HepG2 (cell line): Measurements from ENCODE around the gene FSIP1. TPM values are rescaled to one million over a fixed set of nuclear protein-coding genes. Genes with fewer than 3 reads are reported as not detected.

ENCODE experiments used
- ATAC-seq: fragments of 200-7000 bp; cut with Tn5 transposase; 3 replicates; pipeline ENCODE4 v1.9.1; 2020; ENCODE audit warnings: mild to moderate bottlenecking, moderate library complexity
- BruUV-seq: library from RNA; stranded (reverse); fragments of 400-500 nt; replicated peaks from 2 replicates; lab custom pipeline; 2021; lab: Mats Ljungman, UMichigan
- CTCF ChIA-PET: fragments of 300-600 bp; formaldehyde crosslinking; extraction: SDS; loops from one replicate; lab custom pipeline; 2021; ENCODE audit warnings: low total read pairs, inconsistent platforms, low intra/inter-chr PET ratio; lab: Yijun Ruan, JAX
- POLR2A ChIA-PET: fragments of 350-600 bp; sonication (Branson Sonifier 250); formaldehyde crosslinking; loops from one replicate; lab custom pipeline; 2020; ENCODE audit warnings: antibody characterized with exemption, inconsistent platforms; lab: Yijun Ruan, JAX
- DNase-seq: peaks from one replicate; pipeline ENCODE4 v3.0.0-alpha.2; 2015; ENCODE audit warnings: low spot score
- FAIRE-seq: peaks from 3 replicates; lab custom pipeline; 2011; peaks lifted over from hg19 to GRCh38; lab: Jason Lieb, UNC
- H2AFZ ChIP-seq: one replicate; pipeline ENCODE4 v1.6.1; 2011; ENCODE audit warnings: low read length, inconsistent platforms
- H3K27ac ChIP-seq: fragments of 300-600 bp; 3 replicates; pipeline ENCODE4 v1.8.0; 2011; ENCODE audit warnings: mixed run types, mild to moderate bottlenecking, mixed read lengths, low read length, inconsistent platforms; ENCODE audit not compliant: insufficient read depth; ENCODE audit errors: extremely low read length
- H3K27me3 ChIP-seq, 2 experiments: fragments of 200-600 bp in 1 of 2; 2 replicates in 1 of 2; 3 replicates in 1 of 2; pipeline versions ENCODE4 v1.6.0 to v1.8.0; 2011; ENCODE audit warnings: low read length in 2 of 2, mild to moderate bottlenecking in 2 of 2, moderate library complexity in 2 of 2, inconsistent platforms in 1 of 2; ENCODE audit not compliant: insufficient read depth in 2 of 2, control insufficient read depth in 1 of 2
- H3K36me3 ChIP-seq, 2 experiments: fragments of 200-600 bp in 1 of 2; replicated peaks in 1 of 2; 2 replicates in 1 of 2; 3 replicates in 1 of 2; pipeline versions ENCODE4 v1.5.1 to v1.8.0; 2011; ENCODE audit warnings: low read length in 2 of 2, inconsistent platforms in 1 of 2; ENCODE audit not compliant: insufficient read depth in 2 of 2, control insufficient read depth in 1 of 2
- H3K4me1 ChIP-seq: 2 replicates; pipeline ENCODE4 v1.5.1; 2012; ENCODE audit warnings: low read length, inconsistent platforms; ENCODE audit not compliant: insufficient read depth
- H3K4me2 ChIP-seq: 2 replicates; pipeline ENCODE4 v1.6.0; 2011; ENCODE audit warnings: low read depth, low read length, inconsistent platforms
- H3K4me3 ChIP-seq, 3 experiments: fragments of 200-600 bp in 1 of 3; sonication (generic), shearing (Covaris generic) in 1 of 3; replicated peaks in 1 of 3; 2 replicates each; pipeline ENCODE4 v1.5.1; 2011 to 2016; ENCODE audit warnings: low read length in 3 of 3, inconsistent platforms in 2 of 3, low read depth in 2 of 3, mild to moderate bottlenecking in 2 of 3, control low read depth in 1 of 3, mixed read lengths in 1 of 3; ENCODE audit not compliant: insufficient read depth in 1 of 3
- H3K79me2 ChIP-seq: one replicate; pipeline ENCODE4 v1.6.1; 2011; ENCODE audit warnings: low read length, inconsistent platforms; ENCODE audit not compliant: insufficient read depth
- H3K9ac ChIP-seq: 2 replicates; pipeline ENCODE4 v1.6.0; 2011; ENCODE audit warnings: mild to moderate bottlenecking, low read depth, low read length, inconsistent platforms; ENCODE audit not compliant: insufficient read depth
- H3K9me3 ChIP-seq: 2 replicates; pipeline ENCODE4 v1.5.1; 2012; ENCODE audit warnings: mild to moderate bottlenecking, low read length
- H4K20me1 ChIP-seq: 2 replicates; pipeline ENCODE4 v1.6.0; 2011; ENCODE audit warnings: inconsistent platforms, mild to moderate bottlenecking, low read length, moderate library complexity; ENCODE audit not compliant: insufficient read depth
- MIER3 ChIP-seq: IDR thresholded peaks from 2 replicates; pipeline ENCODE4 v1.6.1; 2016; ENCODE audit warnings: missing compliant biosample characterization, borderline replicate concordance
- NFE2L2 ChIP-seq: fragments of 150-350 bp; IDR thresholded peaks from 2 replicates; pipeline ENCODE4 v1.6.1; 2014; ENCODE audit warnings: low read length
- RXRB ChIP-seq: IDR thresholded peaks from 2 replicates; pipeline ENCODE4 v1.6.1; 2016; ENCODE audit warnings: borderline replicate concordance, missing genetic modification reagents, missing compliant biosample characterization
- SRY ChIP-seq: sonication (generic); formaldehyde crosslinking; IDR thresholded peaks from 2 replicates; pipeline ENCODE4 v1.8.0; 2022; ENCODE audit warnings: mild to moderate bottlenecking, missing genetic modification reagents
- ZNF383 ChIP-seq: sonication (generic); formaldehyde crosslinking; IDR thresholded peaks from 2 replicates; pipeline ENCODE4 v1.4.0; 2020; ENCODE audit warnings: missing genetic modification reagents, mild to moderate bottlenecking, borderline replicate concordance
- ZNF407 ChIP-seq: sonication (generic); formaldehyde crosslinking; IDR thresholded peaks from one replicate; pipeline ENCODE4 v1.5.1; 2020; ENCODE audit warnings: mild to moderate bottlenecking, missing genetic modification reagents; ENCODE audit errors: not compliant biosample characterization
- WGBS: methylation state at CpG from one replicate; pipeline ENCODE4 v1.1.6; 2017; ENCODE audit warnings: low lambda C conversion rate; 5-methylcytosine and 5-hydroxymethylcytosine counted together
- in situ Hi-C: cut with HindIII; loops from 2 replicates; pipeline ENCODE4 v1.10.0; 2017; ENCODE audit warnings: low pct_unique_long_range_greater_than_20kb; ENCODE audit not compliant: extremely low pct_ligation_motif_present
- intact Hi-C: fragments of 100-400 bp; cut with micrococcal nuclease; formaldehyde crosslinking; loops from one replicate; pipeline ENCODE4 v1.10.0; 2022; ENCODE audit not compliant: unreplicated experiment
- polyA plus RNA-seq, 8 experiments: library from polyadenylated mRNA; depleted of rRNA in 3 of 8; stranded (reverse) in 7 of 8; unstranded in 1 of 8; fragments of >200 nt; fragmentation: Illumina TruSeq in 4 of 8; extraction: Trizol in 4 of 8; gene quantifications; 2 replicates each; pipeline versions ENCODE4 v1.2.1 to v1.2.3, GENCODE V29; 2011 to 2016; ENCODE audit warnings: low read depth in 4 of 8, missing spikeins in 1 of 8, mixed read lengths in 1 of 8; ENCODE audit not compliant: insufficient read depth in 1 of 8
- total RNA-seq, 5 experiments: library from RNA; depleted of rRNA; stranded (reverse); fragments of >200 nt; fragmentation: Illumina TruSeq; extraction: Trizol; gene quantifications; 2 replicates each; pipeline ENCODE4 v1.2.3, GENCODE V29; 2016; ENCODE audit warnings: low read depth in 1 of 5
- TF ChIP-seq, protein P1 (sequence below): sonication (generic); formaldehyde crosslinking; IDR thresholded peaks from 2 replicates; pipeline ENCODE4 v1.5.1; 2020; ENCODE audit warnings: mild to moderate bottlenecking, missing genetic modification reagents, moderate library complexity
- TF ChIP-seq, protein P2 (sequence below): sonication (generic); formaldehyde crosslinking; IDR thresholded peaks from 2 replicates; pipeline ENCODE4; 2020; ENCODE audit warnings: missing genetic modification reagents, mild to moderate bottlenecking, borderline replicate concordance

The FSIP1 gene
- total and polyA plus RNA-seq, 2 of the 13 experiments (the other 11 are each of a cell fraction or from before 2014, with no cell fraction given), result 0.18 TPM; not detected in 1

DNA sequence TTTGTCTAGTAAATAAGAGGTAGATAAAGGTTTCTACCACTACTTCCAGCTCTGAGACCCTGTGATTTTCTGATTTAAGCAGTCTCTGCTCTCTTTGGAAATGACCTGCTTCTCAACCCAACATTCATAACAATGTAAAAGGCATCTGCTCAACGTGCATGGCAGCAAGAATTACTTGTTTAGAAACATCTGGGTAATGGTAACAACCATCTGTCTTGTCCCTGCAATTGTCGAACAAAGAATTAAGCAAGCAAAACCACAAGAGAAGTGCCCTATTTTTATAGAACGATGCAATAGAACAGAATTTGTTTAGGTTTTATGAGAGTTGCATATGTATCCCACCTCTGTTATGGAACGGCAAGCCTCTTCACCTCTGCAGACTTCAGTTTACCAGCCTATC is 7.1 kb upstream of the FSIP1 start:
- intact Hi-C loops, result loop anchor here (5.0 kb wide), 1 partner anchor 243 kb away; no protein-coding TSS in a partner anchor
- H3K27ac ChIP-seq, result no peak overlapping the region
- no peak overlapping the region for H3K4me3 ChIP-seq
- peaks cover 27% of the 10 kb centered on the region for H3K4me1 ChIP-seq
- POLR2A ChIA-PET, result no interaction called here
- FAIRE-seq, result no peak
- CTCF ChIA-PET, result no interaction called here
- H4K20me1 ChIP-seq, result no peaks in the 10 kb centered on the region
- no peak for ATAC-seq
- in situ Hi-C loops, result loop anchor here (5.0 kb wide), 1 partner anchor 88 kb away; no protein-coding TSS in a partner anchor
- no peaks in the 10 kb centered on the region for H3K79me2 ChIP-seq
- BruUV-seq, result no TSS peak
- no peaks in the 10 kb centered on the region for H3K36me3 ChIP-seq
- DNase-seq, result no peak
- H3K9me3 ChIP-seq, result no peaks in the 10 kb centered on the region
- H3K27me3 ChIP-seq, result no peaks in the 10 kb centered on the region
- no peak overlapping the region for H3K9ac ChIP-seq
- no peak overlapping the region for H2AFZ ChIP-seq
- H3K4me2 ChIP-seq, result no peak overlapping the region
- WGBS, result 74% methylated on average over 4 of the region's 4 CpGs
- no peak for TF ChIP-seq SRY (CRISPR knock-in tag)
- TF ChIP-seq ZNF383 (CRISPR knock-in tag), result no peak
- TF ChIP-seq RXRB (CRISPR knock-in tag), result no peak
- TF ChIP-seq ZNF407 (CRISPR knock-in tag), result no peak
- TF ChIP-seq, protein P1, sequence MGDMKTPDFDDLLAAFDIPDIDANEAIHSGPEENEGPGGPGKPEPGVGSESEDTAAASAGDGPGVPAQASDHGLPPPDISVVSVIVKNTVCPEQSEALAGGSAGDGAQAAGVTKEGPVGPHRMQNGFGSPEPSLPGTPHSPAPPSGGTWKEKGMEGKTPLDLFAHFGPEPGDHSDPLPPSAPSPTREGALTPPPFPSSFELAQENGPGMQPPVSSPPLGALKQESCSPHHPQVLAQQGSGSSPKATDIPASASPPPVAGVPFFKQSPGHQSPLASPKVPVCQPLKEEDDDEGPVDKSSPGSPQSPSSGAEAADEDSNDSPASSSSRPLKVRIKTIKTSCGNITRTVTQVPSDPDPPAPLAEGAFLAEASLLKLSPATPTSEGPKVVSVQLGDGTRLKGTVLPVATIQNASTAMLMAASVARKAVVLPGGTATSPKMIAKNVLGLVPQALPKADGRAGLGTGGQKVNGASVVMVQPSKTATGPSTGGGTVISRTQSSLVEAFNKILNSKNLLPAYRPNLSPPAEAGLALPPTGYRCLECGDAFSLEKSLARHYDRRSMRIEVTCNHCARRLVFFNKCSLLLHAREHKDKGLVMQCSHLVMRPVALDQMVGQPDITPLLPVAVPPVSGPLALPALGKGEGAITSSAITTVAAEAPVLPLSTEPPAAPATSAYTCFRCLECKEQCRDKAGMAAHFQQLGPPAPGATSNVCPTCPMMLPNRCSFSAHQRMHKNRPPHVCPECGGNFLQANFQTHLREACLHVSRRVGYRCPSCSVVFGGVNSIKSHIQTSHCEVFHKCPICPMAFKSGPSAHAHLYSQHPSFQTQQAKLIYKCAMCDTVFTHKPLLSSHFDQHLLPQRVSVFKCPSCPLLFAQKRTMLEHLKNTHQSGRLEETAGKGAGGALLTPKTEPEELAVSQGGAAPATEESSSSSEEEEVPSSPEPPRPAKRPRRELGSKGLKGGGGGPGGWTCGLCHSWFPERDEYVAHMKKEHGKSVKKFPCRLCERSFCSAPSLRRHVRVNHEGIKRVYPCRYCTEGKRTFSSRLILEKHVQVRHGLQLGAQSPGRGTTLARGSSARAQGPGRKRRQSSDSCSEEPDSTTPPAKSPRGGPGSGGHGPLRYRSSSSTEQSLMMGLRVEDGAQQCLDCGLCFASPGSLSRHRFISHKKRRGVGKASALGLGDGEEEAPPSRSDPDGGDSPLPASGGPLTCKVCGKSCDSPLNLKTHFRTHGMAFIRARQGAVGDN (CRISPR knock-in tag), result no peak
- TF ChIP-seq MIER3 (CRISPR knock-in tag), result no peak
- TF ChIP-seq, protein P2, sequence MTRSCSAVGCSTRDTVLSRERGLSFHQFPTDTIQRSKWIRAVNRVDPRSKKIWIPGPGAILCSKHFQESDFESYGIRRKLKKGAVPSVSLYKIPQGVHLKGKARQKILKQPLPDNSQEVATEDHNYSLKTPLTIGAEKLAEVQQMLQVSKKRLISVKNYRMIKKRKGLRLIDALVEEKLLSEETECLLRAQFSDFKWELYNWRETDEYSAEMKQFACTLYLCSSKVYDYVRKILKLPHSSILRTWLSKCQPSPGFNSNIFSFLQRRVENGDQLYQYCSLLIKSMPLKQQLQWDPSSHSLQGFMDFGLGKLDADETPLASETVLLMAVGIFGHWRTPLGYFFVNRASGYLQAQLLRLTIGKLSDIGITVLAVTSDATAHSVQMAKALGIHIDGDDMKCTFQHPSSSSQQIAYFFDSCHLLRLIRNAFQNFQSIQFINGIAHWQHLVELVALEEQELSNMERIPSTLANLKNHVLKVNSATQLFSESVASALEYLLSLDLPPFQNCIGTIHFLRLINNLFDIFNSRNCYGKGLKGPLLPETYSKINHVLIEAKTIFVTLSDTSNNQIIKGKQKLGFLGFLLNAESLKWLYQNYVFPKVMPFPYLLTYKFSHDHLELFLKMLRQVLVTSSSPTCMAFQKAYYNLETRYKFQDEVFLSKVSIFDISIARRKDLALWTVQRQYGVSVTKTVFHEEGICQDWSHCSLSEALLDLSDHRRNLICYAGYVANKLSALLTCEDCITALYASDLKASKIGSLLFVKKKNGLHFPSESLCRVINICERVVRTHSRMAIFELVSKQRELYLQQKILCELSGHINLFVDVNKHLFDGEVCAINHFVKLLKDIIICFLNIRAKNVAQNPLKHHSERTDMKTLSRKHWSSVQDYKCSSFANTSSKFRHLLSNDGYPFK (CRISPR knock-in tag), result no peak
- TF ChIP-seq NFE2L2, result no peak
